Thyroid gland (tissue), 4 donors: Measurements from ENCODE around the gene RAD18.

Experiments used
- POLR2A ChIP-seq, 2 donors: fragments of 450-650 bp; IDR thresholded peaks; one replicate each; pipeline ENCODE4 v1.6.1; 2017; ENCODE audit warnings: antibody characterized with exemption in 2 of 2, mild to moderate bottlenecking in 2 of 2, moderate library complexity in 1 of 2
- TF ChIP-seq, protein P1 (sequence below), 6 experiments: fragments of 200-600 bp in 3 of 6; fragments of 450-650 bp in 3 of 6; sonication (generic) in 3 of 6; IDR thresholded peaks; one replicate each; pipeline ENCODE4 v1.5.1; 2016 to 2019; ENCODE audit warnings: antibody characterized with exemption in 6 of 6, mild to moderate bottlenecking in 2 of 6, inconsistent platforms in 1 of 6, moderate library complexity in 1 of 6

- TF ChIP-seq POLR2A (IDR thresholded peaks at IDR 0.05) = no peak
- TF ChIP-seq, protein P1, sequence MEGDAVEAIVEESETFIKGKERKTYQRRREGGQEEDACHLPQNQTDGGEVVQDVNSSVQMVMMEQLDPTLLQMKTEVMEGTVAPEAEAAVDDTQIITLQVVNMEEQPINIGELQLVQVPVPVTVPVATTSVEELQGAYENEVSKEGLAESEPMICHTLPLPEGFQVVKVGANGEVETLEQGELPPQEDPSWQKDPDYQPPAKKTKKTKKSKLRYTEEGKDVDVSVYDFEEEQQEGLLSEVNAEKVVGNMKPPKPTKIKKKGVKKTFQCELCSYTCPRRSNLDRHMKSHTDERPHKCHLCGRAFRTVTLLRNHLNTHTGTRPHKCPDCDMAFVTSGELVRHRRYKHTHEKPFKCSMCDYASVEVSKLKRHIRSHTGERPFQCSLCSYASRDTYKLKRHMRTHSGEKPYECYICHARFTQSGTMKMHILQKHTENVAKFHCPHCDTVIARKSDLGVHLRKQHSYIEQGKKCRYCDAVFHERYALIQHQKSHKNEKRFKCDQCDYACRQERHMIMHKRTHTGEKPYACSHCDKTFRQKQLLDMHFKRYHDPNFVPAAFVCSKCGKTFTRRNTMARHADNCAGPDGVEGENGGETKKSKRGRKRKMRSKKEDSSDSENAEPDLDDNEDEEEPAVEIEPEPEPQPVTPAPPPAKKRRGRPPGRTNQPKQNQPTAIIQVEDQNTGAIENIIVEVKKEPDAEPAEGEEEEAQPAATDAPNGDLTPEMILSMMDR (IDR thresholded peaks at IDR 0.05) = no peak
Observed at GRCh38 chr3:8888301-8888915, 74.9 kb downstream of the RAD18 start.
